ENCODE measurements around the gene SDHC. TPM values are rescaled to one million over a fixed set of nuclear protein-coding genes. Genes with fewer than 3 reads are reported as not detected.

Gene SDHC
- total and polyA plus RNA-seq, 2 of the 13 experiments (the other 11 are each of a cell fraction or from before 2014, with no cell fraction given) = 27.1 to 229 TPM

DNA sequence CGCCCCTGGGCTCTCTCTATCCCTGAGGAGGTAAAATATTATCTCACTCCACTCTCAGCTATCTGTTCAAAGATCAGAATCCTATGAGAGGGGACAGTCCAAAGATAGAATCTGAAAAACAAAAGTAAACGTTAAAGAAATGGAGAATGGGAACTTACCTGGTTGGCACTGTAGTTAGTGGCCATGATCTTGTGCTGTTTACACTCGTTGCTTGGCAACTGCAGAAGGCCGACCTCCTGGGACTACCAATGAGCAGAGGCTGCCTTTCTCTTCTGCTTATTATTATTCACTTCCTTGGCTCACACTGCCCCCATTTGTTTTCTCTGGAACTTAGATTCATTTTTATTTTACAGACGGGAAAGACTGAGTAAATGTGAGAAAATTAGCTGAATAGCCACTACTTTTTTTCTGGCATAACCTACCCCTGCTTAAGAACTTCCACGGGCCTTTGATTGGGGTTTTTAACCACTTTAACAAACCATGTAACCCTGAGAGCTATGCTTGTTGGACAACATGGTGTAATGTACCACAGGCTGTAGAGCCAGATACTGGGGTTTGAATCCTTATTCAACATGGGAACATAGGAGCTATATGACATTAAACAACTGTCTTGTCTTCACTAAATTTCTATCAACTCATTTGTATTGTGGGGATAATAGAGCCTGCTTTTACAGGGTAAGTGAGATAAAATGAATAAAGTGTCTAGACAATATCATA, 53.7 kb downstream of the SDHC start, which contains the start of gene CFAP126 (continued):
- TF ChIP-seq THAP11 (CRISPR knock-in tag; IDR thresholded peaks at IDR 0.05) (0 out of 2 replicates have a peak, but pooled peaks have one; percentile 25), ISL2 (CRISPR knock-in tag; IDR thresholded peaks at IDR 0.05) (peak; percentile 49; the same call in 1 of the 2 replicates), FOXP1 (IDR thresholded peaks at IDR 0.05) (no peak), FOXP1 (CRISPR knock-in tag; IDR thresholded peaks at IDR 0.05) (peak; percentile 19; the same call in 1 of the 2 replicates), PAWR (CRISPR knock-in tag; IDR thresholded peaks at IDR 0.05; ENCODE audit: borderline replicate concordance) (no peak), ZNF235 (CRISPR knock-in tag; IDR thresholded peaks at IDR 0.05; ENCODE audit: borderline replicate concordance) (no peak), RFX3 (CRISPR knock-in tag; IDR thresholded peaks at IDR 0.05) (peak; percentile 91), ZNF557 (CRISPR knock-in tag; IDR thresholded peaks at IDR 0.05) (no peak), XBP1 (CRISPR knock-in tag; IDR thresholded peaks at IDR 0.05) (no peak), ZNF501 (CRISPR knock-in tag; IDR thresholded peaks at IDR 0.05) (no peak), ZFY (CRISPR knock-in tag; IDR thresholded peaks at IDR 0.05) (no peak), ZNF337 (CRISPR knock-in tag; IDR thresholded peaks at IDR 0.05; ENCODE audit: borderline replicate concordance, low read depth) (no peak), CEBPG (CRISPR knock-in tag; IDR thresholded peaks at IDR 0.05) (no peak), NCOR1 (IDR thresholded peaks at IDR 0.05; ENCODE audit: borderline replicate concordance, low read length) (no peak; the same call in 1 of the 2 replicates), SP5 (CRISPR knock-in tag; IDR thresholded peaks at IDR 0.05; ENCODE audit: borderline replicate concordance, low read depth) (no peak), AHR (CRISPR knock-in tag; IDR thresholded peaks at IDR 0.05) (no peak), NR0B2 (CRISPR knock-in tag; IDR thresholded peaks at IDR 0.05) (no peak), ARID4A (CRISPR knock-in tag; IDR thresholded peaks at IDR 0.05; ENCODE audit: borderline replicate concordance) (peak; percentile 54; the same call in 1 of the 2 replicates), ZNF839 (CRISPR knock-in tag; IDR thresholded peaks at IDR 0.05; ENCODE audit: borderline replicate concordance) (no peak), ISX (CRISPR knock-in tag; conservative IDR thresholded peaks at IDR 0.05) (no peak), ETS1 (CRISPR knock-in tag; IDR thresholded peaks at IDR 0.05) (no peak), FOXK2 (IDR thresholded peaks at IDR 0.05) (peak; percentile 33; the same call in 1 of the 2 replicates), CBX2 (IDR thresholded peaks at IDR 0.05; ENCODE audit: low read depth, low read length) (no peak), CBX2 (CRISPR knock-in tag; IDR thresholded peaks at IDR 0.05; ENCODE audit: low read depth) (no peak)
- TF ChIP-seq, protein P1, sequence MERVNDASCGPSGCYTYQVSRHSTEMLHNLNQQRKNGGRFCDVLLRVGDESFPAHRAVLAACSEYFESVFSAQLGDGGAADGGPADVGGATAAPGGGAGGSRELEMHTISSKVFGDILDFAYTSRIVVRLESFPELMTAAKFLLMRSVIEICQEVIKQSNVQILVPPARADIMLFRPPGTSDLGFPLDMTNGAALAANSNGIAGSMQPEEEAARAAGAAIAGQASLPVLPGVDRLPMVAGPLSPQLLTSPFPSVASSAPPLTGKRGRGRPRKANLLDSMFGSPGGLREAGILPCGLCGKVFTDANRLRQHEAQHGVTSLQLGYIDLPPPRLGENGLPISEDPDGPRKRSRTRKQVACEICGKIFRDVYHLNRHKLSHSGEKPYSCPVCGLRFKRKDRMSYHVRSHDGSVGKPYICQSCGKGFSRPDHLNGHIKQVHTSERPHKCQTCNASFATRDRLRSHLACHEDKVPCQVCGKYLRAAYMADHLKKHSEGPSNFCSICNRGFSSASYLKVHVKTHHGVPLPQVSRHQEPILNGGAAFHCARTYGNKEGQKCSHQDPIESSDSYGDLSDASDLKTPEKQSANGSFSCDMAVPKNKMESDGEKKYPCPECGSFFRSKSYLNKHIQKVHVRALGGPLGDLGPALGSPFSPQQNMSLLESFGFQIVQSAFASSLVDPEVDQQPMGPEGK (CRISPR knock-in tag; IDR thresholded peaks at IDR 0.05) = no peak
